GM12878 (cell line): Measurements from ENCODE around the gene SERINC5. TPM values are rescaled to one million over a fixed set of nuclear protein-coding genes. Genes with fewer than 3 reads are reported as not detected.

Experiments used
- ATAC-seq: fragments of 200-7000 bp; cut with Tn5 transposase; 3 replicates; pipeline ENCODE4 v1.9.1; 2020; ENCODE audit warnings: mild to moderate bottlenecking, moderate library complexity
- BruUV-seq: library from RNA; stranded (reverse); fragments of 400-500 nt; replicated peaks from 2 replicates; lab custom pipeline; 2021; lab: Mats Ljungman, UMichigan
- CTCF ChIA-PET: fragments of 300-600 bp; sonication (Branson Sonifier 250); formaldehyde crosslinking; extraction: SDS; loops from one replicate; lab custom pipeline; 2021; ENCODE audit warnings: inconsistent platforms; lab: Yijun Ruan, JAX
- POLR2A ChIA-PET: fragments of 350-600 bp; formaldehyde crosslinking; extraction: SDS; loops from one replicate; lab custom pipeline; 2021; ENCODE audit warnings: inconsistent platforms; lab: Charles Lee
- RAD21 ChIA-PET: fragments of 300-600 bp; sonication (Branson Sonifier 250); formaldehyde crosslinking; loops from one replicate; lab custom pipeline; 2023; ENCODE audit warnings: antibody characterized with exemption; ENCODE audit not compliant: unreplicated experiment; lab: Charles Lee
- SMC1A ChIA-PET: fragments of 300-600 bp; sonication (Branson Sonifier 250); formaldehyde crosslinking; loops from one replicate; lab custom pipeline; 2023; ENCODE audit not compliant: unreplicated experiment, uncharacterized antibody; lab: Charles Lee
- DNase-seq: peaks from one replicate; pipeline ENCODE4 v3.0.0-alpha.2; 2011; ENCODE audit warnings: low read depth, low spot score
- FAIRE-seq: peaks from 3 replicates; lab custom pipeline; 2011; peaks lifted over from hg19 to GRCh38; lab: Jason Lieb, UNC
- H2AFZ ChIP-seq: 2 replicates; pipeline ENCODE4 v1.6.0; 2011; ENCODE audit warnings: low read depth, low read length, control low read depth; ENCODE audit not compliant: control insufficient read depth
- H3K27ac ChIP-seq: 2 replicates; pipeline ENCODE4 v1.5.1; 2011; ENCODE audit warnings: control low read depth; ENCODE audit not compliant: control insufficient read depth, insufficient read depth
- H3K27me3 ChIP-seq, 2 experiments: replicated peaks in 1 of 2; 2 replicates each; pipeline versions ENCODE4 v1.6.0 to v1.6.1; 2011; ENCODE audit warnings: low read length in 1 of 2; ENCODE audit not compliant: control insufficient read depth in 2 of 2, insufficient read depth in 2 of 2
- H3K36me3 ChIP-seq, 2 experiments: 2 replicates each; pipeline ENCODE4 v1.5.1; 2011; ENCODE audit warnings: low read length in 1 of 2; ENCODE audit not compliant: control insufficient read depth in 2 of 2, insufficient read depth in 2 of 2
- H3K4me1 ChIP-seq: 2 replicates; pipeline ENCODE4 v1.6.1; 2011; ENCODE audit warnings: mild to moderate bottlenecking, low read length, moderate library complexity, mixed read lengths; ENCODE audit not compliant: control insufficient read depth, insufficient read depth
- H3K4me2 ChIP-seq: 2 replicates; pipeline ENCODE4 v1.6.0; 2011; ENCODE audit warnings: control low read depth; ENCODE audit not compliant: control insufficient read depth, insufficient read depth
- H3K4me3 ChIP-seq: fragments of 200-600 bp; sonication (generic); 2 replicates; pipeline ENCODE4 v1.5.1; 2016
- H3K79me2 ChIP-seq: 2 replicates; pipeline ENCODE4 v1.6.0; 2011; ENCODE audit warnings: low read length; ENCODE audit not compliant: control insufficient read depth, insufficient read depth
- H3K9ac ChIP-seq: 2 replicates; pipeline ENCODE4 v1.8.0; 2011; ENCODE audit warnings: low read length, control low read depth, mixed read lengths; ENCODE audit not compliant: control insufficient read depth, insufficient read depth
- H3K9me3 ChIP-seq: replicated peaks from 3 replicates; pipeline ENCODE4 v1.5.1; 2011; ENCODE audit warnings: mild to moderate bottlenecking, low read length; ENCODE audit not compliant: control insufficient read depth, insufficient read depth
- H4K20me1 ChIP-seq: 2 replicates; pipeline ENCODE4 v1.6.0; 2011; ENCODE audit not compliant: control insufficient read depth, insufficient read depth
- BHLHE40 ChIP-seq, 2 experiments: fragments of 450-650 bp in 1 of 2; IDR thresholded peaks; 2 replicates each; pipeline ENCODE4 v1.6.1; 2011 to 2017; ENCODE audit warnings: low read depth in 2 of 2, borderline replicate concordance in 1 of 2, improper control_type of control experiment in 1 of 2, low read length in 1 of 2, mild to moderate bottlenecking in 1 of 2
- CREB1 ChIP-seq: IDR thresholded peaks from 2 replicates; pipeline ENCODE4 v1.6.1; 2012; ENCODE audit warnings: low read depth, mild to moderate bottlenecking, inconsistent platforms
- EGR1 ChIP-seq, 2 experiments: IDR thresholded peaks; 1 replicate in 1 of 2; 2 replicates in 1 of 2; pipeline ENCODE4 v1.6.1; 2011 to 2012; ENCODE audit warnings: low read depth in 2 of 2, low read length in 2 of 2, borderline replicate concordance in 1 of 2, mild to moderate bottlenecking in 1 of 2, moderate library complexity in 1 of 2
- IRF4 ChIP-seq: IDR thresholded peaks from 2 replicates; pipeline ENCODE4 v1.6.1; 2011; ENCODE audit warnings: low read depth, low read length
- MTA2 ChIP-seq: fragments of 450-650 bp; IDR thresholded peaks from 2 replicates; pipeline ENCODE4 v1.6.1; 2016; ENCODE audit warnings: low read depth, mild to moderate bottlenecking, moderate library complexity
- NR2C2 ChIP-seq: IDR thresholded peaks from 2 replicates; pipeline ENCODE4 v1.6.1; 2011; ENCODE audit warnings: borderline replicate concordance, low read depth; ENCODE audit not compliant: control insufficient read depth, insufficient read length
- POLR2AphosphoS5 ChIP-seq: IDR thresholded peaks from 2 replicates; pipeline ENCODE4 v1.6.1; 2011; ENCODE audit warnings: mild to moderate bottlenecking, low read length, inconsistent platforms
- SREBF2 ChIP-seq: IDR thresholded peaks from 2 replicates; pipeline ENCODE4 v1.6.1; 2012; ENCODE audit warnings: mild to moderate bottlenecking, low read length
- WGBS: methylation state at CpG from one replicate; pipeline ENCODE4 v1.1.6; 2016; ENCODE audit warnings: low lambda C conversion rate; ENCODE audit not compliant: insufficient replicate concordance, insufficient coverage; ENCODE audit errors: missing lambda C conversion rate; 5-methylcytosine and 5-hydroxymethylcytosine counted together
- in situ Hi-C: fragments of 300-500 bp; cut with MboI; formaldehyde crosslinking; loops from 9 replicates; pipeline ENCODE4 v1.14.3; 2018; ENCODE audit warnings: mixed read lengths
- intact Hi-C: fragments of 100-400 bp; cut with micrococcal nuclease; formaldehyde crosslinking; loops from one replicate; pipeline ENCODE4 v1.14.2; 2022; ENCODE audit not compliant: unreplicated experiment
- polyA plus RNA-seq, 11 experiments: library from polyadenylated mRNA; depleted of rRNA in 4 of 11; unstranded in 6 of 11; stranded (reverse) in 5 of 11; fragments of >200 nt; fragmentation: Nextera tagmentation in 4 of 11; fragmentation: Illumina TruSeq in 1 of 11; extraction: Ambion mirVana in 4 of 11; extraction: Trizol in 1 of 11; gene quantifications; 1 replicate in 1 of 11; 2 replicates in 10 of 11; pipeline versions ENCODE4 v1.2.1 to v1.2.3, GENCODE V29; 2011 to 2016; ENCODE audit warnings: inconsistent platforms in 2 of 11, missing spikeins in 2 of 11, low read depth in 1 of 11
- total RNA-seq, 4 experiments: library from RNA; depleted of rRNA in 3 of 4; stranded (reverse); fragments of >200 nt in 3 of 4; fragmentation: Illumina TruSeq in 1 of 4; extraction: Trizol in 1 of 4; gene quantifications; 2 replicates each; pipeline versions ENCODE4 v1.2.1 to v1.2.3, GENCODE V29; 2013 to 2021
- TF ChIP-seq, protein P1 (sequence below): fragments of 450-650 bp; IDR thresholded peaks from 2 replicates; pipeline ENCODE4 v1.6.1; 2018; ENCODE audit warnings: borderline replicate concordance, mild to moderate bottlenecking; ENCODE audit not compliant: partially characterized antibody
- TF ChIP-seq, protein P2 (sequence below): fragments of 450-650 bp; IDR thresholded peaks from 2 replicates; pipeline ENCODE4 v1.6.1; 2018; ENCODE audit warnings: mild to moderate bottlenecking, low read depth, moderate library complexity; ENCODE audit not compliant: partially characterized antibody
- TF ChIP-seq, protein P3 (sequence below): IDR thresholded peaks from 2 replicates; pipeline ENCODE4 v1.6.1; 2012; ENCODE audit warnings: low read length, inconsistent platforms
- TF ChIP-seq, protein P4 (sequence below): fragments of 450-650 bp; IDR thresholded peaks from 2 replicates; pipeline ENCODE4 v1.6.1; 2017; ENCODE audit warnings: low read depth, mild to moderate bottlenecking, moderate library complexity
- TF ChIP-seq, protein P5 (sequence below): fragments of 450-650 bp; IDR thresholded peaks from 2 replicates; pipeline ENCODE4 v1.6.1; 2014; ENCODE audit warnings: mild to moderate bottlenecking

SERINC5 gene
- total and polyA plus RNA-seq, 10 of the 15 experiments (the other 5 are each of a cell fraction or from before 2014, with no cell fraction given): 0.66 to 7.0 (median 2.8) TPM

DNA sequence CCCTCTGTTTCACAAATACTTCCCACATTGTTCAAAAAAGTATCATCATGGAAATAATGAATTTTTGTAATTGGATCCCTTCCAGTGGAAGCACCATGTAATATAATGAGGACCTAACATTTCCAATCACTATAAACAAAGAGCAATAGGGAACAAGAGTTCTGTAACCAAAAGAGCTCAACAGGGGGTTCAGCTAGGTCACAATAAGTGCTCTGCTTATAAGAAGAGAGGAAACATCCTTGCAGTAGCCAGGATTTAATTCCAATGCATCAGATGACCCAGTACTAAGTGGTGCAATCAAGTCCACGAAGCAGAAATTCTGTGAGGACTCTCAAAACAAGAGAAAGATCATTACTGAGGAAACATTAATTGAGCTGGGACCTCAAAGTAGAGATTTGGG, 5.9 kb downstream of the SERINC5 start:
- BruUV-seq: no TSS peak
- DNase-seq (no peak), ATAC-seq (no peak), FAIRE-seq (no peak)
- Histone ChIP-seq H3K79me2 (no peaks in the 10 kb centered on the region; the same call in none of the 2 replicates), H3K9me3 (peaks cover under 1% of the 10 kb centered on the region; the same call in 1 of the 3 replicates), H3K4me2 (no peak overlapping the region), H4K20me1 (no peaks in the 10 kb centered on the region), H3K4me1 (peaks cover 26% of the 10 kb centered on the region), H2AFZ (no peak overlapping the region), H3K27me3 (no peaks in the 10 kb centered on the region), H3K36me3 (no peaks in the 10 kb centered on the region), H3K4me3 (no peak overlapping the region), H3K9ac (no peak overlapping the region), H3K27ac (no peak overlapping the region)
- RAD21 ChIA-PET: interaction anchor here (1.2 to 2.1 kb wide), 3 partner anchors 124 to 158 kb away, joined by 3 to 5 read pairs (median 4); no protein-coding TSS in a partner anchor
- in situ Hi-C loops (no loop called here), intact Hi-C loops (no loop called here)
- POLR2A ChIA-PET: no interaction called here
- TF ChIP-seq SREBF2 (no peak), EGR1 (IDR thresholded peaks at IDR 0.05; ENCODE audit: borderline replicate concordance in 1 of 2, low read depth in 2 of 2, low read length in 2 of 2) (no peak), BHLHE40 (IDR thresholded peaks at IDR 0.05; ENCODE audit: borderline replicate concordance in 1 of 2, low read depth in 2 of 2, low read length in 1 of 2) (no peak), CREB1 (no peak), IRF4 (no peak), MTA2 (no peak), NR2C2 (no peak), POLR2AphosphoS5 (no peak)
- TF ChIP-seq, protein P1, sequence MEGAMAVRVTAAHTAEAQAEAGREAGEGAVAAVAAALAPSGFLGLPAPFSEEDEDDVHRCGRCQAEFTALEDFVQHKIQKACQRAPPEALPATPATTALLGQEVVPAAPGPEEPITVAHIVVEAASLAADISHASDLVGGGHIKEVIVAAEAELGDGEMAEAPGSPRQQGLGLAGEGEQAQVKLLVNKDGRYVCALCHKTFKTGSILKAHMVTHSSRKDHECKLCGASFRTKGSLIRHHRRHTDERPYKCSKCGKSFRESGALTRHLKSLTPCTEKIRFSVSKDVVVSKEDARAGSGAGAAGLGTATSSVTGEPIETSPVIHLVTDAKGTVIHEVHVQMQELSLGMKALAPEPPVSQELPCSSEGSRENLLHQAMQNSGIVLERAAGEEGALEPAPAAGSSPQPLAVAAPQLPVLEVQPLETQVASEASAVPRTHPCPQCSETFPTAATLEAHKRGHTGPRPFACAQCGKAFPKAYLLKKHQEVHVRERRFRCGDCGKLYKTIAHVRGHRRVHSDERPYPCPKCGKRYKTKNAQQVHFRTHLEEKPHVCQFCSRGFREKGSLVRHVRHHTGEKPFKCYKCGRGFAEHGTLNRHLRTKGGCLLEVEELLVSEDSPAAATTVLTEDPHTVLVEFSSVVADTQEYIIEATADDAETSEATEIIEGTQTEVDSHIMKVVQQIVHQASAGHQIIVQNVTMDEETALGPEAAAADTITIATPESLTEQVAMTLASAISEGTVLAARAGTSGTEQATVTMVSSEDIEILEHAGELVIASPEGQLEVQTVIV: no peak
- TF ChIP-seq, protein P2, sequence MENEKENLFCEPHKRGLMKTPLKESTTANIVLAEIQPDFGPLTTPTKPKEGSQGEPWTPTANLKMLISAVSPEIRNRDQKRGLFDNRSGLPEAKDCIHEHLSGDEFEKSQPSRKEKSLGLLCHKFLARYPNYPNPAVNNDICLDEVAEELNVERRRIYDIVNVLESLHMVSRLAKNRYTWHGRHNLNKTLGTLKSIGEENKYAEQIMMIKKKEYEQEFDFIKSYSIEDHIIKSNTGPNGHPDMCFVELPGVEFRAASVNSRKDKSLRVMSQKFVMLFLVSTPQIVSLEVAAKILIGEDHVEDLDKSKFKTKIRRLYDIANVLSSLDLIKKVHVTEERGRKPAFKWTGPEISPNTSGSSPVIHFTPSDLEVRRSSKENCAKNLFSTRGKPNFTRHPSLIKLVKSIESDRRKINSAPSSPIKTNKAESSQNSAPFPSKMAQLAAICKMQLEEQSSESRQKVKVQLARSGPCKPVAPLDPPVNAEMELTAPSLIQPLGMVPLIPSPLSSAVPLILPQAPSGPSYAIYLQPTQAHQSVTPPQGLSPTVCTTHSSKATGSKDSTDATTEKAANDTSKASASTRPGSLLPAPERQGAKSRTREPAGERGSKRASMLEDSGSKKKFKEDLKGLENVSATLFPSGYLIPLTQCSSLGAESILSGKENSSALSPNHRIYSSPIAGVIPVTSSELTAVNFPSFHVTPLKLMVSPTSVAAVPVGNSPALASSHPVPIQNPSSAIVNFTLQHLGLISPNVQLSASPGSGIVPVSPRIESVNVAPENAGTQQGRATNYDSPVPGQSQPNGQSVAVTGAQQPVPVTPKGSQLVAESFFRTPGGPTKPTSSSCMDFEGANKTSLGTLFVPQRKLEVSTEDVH: no peak
- TF ChIP-seq, protein P3, sequence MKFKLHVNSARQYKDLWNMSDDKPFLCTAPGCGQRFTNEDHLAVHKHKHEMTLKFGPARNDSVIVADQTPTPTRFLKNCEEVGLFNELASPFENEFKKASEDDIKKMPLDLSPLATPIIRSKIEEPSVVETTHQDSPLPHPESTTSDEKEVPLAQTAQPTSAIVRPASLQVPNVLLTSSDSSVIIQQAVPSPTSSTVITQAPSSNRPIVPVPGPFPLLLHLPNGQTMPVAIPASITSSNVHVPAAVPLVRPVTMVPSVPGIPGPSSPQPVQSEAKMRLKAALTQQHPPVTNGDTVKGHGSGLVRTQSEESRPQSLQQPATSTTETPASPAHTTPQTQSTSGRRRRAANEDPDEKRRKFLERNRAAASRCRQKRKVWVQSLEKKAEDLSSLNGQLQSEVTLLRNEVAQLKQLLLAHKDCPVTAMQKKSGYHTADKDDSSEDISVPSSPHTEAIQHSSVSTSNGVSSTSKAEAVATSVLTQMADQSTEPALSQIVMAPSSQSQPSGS: no peak
- TF ChIP-seq, protein P4, sequence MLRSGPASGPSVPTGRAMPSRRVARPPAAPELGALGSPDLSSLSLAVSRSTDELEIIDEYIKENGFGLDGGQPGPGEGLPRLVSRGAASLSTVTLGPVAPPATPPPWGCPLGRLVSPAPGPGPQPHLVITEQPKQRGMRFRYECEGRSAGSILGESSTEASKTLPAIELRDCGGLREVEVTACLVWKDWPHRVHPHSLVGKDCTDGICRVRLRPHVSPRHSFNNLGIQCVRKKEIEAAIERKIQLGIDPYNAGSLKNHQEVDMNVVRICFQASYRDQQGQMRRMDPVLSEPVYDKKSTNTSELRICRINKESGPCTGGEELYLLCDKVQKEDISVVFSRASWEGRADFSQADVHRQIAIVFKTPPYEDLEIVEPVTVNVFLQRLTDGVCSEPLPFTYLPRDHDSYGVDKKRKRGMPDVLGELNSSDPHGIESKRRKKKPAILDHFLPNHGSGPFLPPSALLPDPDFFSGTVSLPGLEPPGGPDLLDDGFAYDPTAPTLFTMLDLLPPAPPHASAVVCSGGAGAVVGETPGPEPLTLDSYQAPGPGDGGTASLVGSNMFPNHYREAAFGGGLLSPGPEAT: no peak
- TF ChIP-seq, protein P5, sequence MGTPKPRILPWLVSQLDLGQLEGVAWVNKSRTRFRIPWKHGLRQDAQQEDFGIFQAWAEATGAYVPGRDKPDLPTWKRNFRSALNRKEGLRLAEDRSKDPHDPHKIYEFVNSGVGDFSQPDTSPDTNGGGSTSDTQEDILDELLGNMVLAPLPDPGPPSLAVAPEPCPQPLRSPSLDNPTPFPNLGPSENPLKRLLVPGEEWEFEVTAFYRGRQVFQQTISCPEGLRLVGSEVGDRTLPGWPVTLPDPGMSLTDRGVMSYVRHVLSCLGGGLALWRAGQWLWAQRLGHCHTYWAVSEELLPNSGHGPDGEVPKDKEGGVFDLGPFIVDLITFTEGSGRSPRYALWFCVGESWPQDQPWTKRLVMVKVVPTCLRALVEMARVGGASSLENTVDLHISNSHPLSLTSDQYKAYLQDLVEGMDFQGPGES: no peak
- 65% methylated on average over 1 of the region's 1 CpG for WGBS
- SMC1A ChIA-PET: interaction anchor here (0.9 to 3.0 kb wide), 4 partner anchors 11 to 161 kb away, joined by 3 to 8 read pairs (median 4); no protein-coding TSS in a partner anchor
- CTCF ChIA-PET: interaction anchor here (1.9 kb wide), 1 partner anchor 25 kb away, joined by 5 read pairs; no protein-coding TSS in a partner anchor
